ENCODE results near the gene RASSF5.
A peak's percentile ranks its signal among the peaks of the same experiment; 100 is the strongest.
"Not testable (repeated sequence)": the region's sequence is repeated elsewhere in the genome, so short reads cannot be mapped to it uniquely, and the experiment has no call there.

Gene RASSF5

GRCh38 chr1:206476591-206476990, 30.7 kb upstream of the RASSF5 start:
- DNase-seq (ENCODE audit: low read depth, low spot score): no peak

DNA sequence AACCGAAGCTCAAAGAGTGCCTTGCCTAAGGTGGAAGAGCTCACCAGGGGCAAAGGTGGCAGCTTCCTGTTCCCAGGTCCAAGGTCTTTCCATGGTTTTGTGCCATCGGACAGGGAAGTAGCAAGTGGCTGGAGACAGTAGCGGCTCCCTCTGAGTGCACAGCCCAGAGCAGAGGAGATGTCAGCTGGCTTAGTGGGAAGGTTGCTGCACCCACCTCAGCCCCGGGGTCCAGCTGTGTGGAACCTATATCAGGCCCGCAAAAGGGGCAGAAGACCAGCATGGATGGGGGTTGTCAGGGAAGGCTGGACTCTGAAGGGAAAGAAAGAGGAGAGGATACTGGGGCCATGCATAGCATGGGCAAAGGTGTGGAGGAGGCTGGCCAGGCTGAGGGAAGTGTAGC, 30.2 kb upstream of the RASSF5 start:
- no peak for DNase-seq (ENCODE audit: low read depth, low spot score)

GRCh38 chr1:206477581-206478380, 29.6 kb upstream of the RASSF5 start:
- DNase-seq (ENCODE audit: low read depth, low spot score): no peak

DNA sequence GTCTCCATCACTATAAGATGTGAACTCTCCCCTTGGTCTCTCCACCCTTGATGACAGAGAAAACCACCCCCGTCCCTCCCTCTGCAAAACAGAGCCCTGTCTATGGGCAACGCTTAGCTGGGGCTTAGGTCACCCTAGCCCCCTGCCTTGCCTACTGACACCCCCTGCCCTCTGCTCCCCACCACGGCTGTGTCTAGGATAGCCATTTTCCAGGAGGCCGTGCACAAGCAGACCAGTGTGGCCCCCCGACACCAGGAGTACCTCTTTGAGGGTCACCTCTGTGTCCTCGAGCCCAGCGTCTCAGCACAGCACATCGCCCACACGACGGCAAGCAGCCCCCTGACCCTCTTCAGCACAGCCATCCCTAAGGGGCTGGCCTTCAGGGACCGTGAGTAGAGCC, 28.6 kb upstream of the RASSF5 start:
- DNase-seq (ENCODE audit: low read depth, low spot score): no peak

DNA sequence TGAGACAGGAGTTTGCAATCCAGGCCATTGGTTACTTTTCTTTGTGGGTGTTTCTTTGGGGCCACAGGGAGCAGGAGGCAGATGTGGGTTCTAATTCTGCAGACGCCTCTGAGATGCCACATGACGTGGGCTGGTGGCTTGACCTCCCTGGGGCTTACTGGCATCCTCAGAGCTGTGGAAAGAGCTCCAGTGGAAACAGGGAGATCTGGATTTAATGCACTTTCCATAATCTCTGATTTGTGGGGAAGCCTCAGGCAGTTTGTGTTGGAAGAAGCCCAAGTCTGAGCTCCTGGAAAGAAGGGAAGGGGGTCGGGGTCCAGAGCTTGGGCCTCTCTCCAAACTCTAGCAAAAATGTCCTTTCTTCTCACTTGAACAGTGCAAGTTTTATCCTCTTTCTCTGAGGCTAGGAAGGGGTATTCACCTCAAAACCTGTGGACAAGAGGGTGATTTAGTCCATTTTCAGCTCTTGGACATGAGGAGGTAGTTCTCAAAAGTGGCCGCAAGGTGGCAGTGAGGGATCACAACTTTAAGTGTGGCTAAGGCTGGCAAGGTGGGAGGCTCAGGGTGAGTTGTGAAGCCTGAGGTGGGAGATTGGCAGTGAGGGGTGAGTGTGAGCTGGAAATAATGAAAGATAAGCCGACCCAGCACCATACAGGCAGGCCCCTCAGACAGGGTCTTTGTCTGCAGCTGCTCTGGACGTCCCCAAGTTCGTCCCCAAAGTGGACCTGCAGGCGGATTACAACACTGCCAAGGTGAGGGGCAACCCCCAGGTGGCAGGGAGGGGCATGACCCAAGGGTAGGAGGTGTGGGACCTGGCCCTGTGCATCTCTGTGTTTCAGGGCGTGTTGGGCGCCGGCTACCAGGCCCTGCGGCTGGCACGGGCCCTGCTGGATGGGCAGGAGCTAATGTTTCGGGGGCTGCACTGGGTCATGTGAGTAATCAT, 27.9 kb upstream of the RASSF5 start:
- peak; percentile 73 for DNase-seq (ENCODE audit: low read depth, low spot score)

DNA sequence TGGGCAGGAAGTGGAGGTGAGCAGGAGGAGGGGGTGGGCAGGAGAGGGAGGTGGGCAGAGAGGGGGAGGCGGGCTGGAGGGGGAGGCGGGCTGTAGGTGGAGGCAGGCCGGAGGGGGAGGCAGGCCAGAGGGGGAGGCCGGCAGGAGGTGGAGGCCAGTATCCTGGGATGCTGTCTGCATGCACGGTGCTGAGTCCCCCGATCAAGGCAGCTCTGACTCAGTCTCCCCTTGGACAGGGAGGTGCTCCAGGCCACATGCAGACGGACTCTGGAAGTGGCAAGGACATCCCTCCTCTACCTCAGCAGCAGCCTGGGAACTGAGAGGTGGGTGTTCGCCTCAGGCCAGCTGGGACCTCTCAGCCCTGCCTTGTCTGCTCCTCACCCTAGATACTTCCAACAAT, 27.1 kb upstream of the RASSF5 start:
- DNase-seq (ENCODE audit: low read depth, low spot score): no peak

- no peak for DNase-seq (ENCODE audit: low read depth, low spot score)
These were observed 24.7 kb upstream of the RASSF5 start for GRCh38 chr1:206482611-206483010.

DNA sequence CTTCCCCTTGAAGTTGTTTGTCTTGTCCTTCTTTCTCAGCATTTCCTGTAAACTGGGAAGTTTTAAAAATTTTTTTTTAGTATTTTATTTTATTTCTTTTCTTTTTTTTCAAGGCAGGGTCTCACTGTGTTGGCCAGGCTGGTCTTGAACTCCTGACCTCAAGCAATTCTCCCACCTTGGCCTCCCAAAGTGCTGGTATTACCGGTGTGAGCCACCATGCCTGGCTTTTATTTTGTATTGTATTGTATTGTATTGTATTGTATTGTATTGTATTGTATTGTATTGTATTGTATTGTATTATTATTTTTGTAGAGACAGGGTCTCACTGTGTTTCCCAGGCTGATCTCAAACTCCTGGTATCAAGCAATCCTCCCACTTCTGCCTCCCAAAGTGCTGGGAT, 23.5 kb upstream of the RASSF5 start:
- DNase-seq (ENCODE audit: low read depth, low spot score): not testable (repeated sequence)

GRCh38 chr1:206484901-206485300, 22.4 kb upstream of the RASSF5 start:
- no peak for DNase-seq (ENCODE audit: low read depth, low spot score)

DNA sequence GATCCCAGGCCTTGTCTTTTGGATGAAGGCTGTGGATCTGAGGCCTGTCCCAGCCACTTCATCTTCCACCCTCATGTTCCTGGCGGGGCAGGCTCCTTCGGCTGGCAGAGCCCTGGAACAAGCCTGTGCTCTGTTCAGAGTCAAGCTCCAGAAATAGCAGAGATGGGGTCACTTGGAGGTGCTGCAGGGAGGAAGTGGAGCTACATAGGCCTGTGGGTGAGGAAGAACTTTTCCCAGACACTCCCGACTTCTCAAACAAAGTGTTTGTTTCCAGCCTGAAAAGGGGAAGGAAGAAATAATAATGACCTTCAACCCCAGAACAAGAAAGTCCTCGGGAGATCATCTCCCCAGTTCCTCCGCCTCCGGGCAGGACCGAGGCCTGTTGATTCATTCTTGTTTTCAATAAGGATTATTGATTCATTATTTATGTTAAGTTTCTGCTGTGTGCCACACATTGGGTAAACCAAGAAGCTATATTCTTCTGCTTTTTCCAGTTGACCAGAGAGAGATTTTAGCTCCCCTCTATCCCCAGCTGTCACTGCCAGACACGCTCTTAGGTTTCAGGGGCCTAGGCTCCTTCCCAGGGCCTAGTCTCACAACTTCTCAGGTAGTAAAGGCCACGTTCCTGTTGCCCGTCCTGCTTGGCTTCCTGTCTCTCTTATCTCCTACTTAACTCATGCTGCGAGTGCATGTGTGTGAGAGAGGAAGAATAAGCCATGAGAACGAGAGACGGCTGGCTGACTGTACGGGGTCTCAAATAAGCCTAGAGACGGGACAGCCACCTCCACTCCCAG, 20.1 kb upstream of the RASSF5 start:
- no peak for DNase-seq (ENCODE audit: low read depth, low spot score)

GRCh38 chr1:206487970-206488369, 19.4 kb upstream of the RASSF5 start:
- no peak for DNase-seq (ENCODE audit: low read depth, low spot score)

GRCh38 chr1:206488466-206488865, 18.9 kb upstream of the RASSF5 start:
- DNase-seq (ENCODE audit: low read depth, low spot score): no peak

- DNase-seq (ENCODE audit: low read depth, low spot score): peak; percentile 86
These were observed 17.2 kb upstream of the RASSF5 start for GRCh38 chr1:206489980-206490770.

DNA sequence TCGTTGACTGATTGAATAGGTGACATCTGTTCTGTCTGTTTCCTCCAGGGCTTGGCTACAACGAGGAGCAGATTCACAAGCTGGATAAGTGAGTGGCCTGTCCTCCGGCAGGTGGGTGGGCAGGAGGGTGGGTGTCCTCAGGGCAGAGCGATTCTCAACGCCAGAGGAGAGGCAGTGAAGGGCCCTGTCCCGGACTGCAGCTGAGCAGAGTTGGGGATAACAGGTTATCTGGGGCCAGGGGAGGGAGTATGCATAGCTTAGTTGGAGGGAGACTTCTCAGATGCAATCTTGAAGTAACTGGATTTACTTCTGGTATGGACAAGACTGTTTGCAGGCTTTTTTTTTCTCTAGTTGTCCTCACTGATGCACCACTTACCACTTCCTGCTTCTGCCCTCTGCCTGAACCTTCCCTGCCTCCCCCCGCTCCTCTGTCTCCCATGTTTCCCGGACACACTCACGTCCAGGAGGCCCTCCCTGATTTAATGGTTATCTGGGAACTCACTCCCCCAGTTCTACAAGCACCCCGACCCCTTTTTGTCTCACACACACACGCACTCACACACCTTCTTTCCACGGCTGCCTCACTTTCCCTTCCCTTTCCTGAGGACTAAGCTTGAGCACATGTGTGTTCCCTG, 16.4 kb upstream of the RASSF5 start:
- no peak for DNase-seq (ENCODE audit: low read depth, low spot score)

DNA sequence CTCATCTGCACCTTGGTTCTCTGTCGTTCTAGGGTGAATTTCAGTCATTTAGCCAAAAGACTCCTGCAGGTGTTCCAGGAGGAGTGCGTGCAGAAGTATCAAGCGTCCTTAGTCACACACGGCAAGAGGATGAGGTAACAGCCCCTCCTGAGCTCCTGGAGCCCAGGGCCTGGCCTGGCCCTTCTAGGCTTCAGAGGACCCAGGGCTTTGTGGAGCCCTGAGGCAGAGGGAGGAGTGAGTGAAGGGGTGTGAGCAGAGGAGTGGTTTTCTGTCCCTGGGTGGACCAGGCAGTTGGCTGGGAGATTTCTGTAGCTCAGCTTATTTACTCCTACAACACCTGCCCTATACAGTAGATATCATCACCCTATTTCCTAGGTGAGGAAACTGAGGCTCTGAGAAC, 15.7 kb upstream of the RASSF5 start:
- no peak for DNase-seq (ENCODE audit: low read depth, low spot score)

GRCh38 chr1:206492589-206492988, 14.7 kb upstream of the RASSF5 start:
- DNase-seq (ENCODE audit: low read depth, low spot score): no peak

DNA sequence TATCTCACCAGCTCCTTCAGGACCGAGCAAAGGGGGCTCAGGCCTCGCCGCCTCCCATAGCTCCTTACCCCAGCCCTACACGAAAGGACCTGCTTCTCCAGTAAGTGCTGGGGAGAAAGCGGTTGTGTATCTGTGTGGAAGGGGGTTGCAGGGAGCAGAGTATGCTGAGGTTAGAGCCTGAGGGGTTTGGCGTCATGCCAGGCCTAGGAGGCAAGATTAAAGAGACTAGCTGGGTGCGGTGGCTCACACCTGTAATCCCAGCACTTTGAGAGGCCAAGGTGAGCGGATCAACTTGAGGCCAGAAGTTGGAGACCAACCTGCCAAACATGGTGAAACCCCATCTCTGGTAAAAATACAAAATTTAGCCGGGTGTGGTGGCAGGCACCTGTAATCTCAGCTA, 14.1 kb upstream of the RASSF5 start:
- no peak for DNase-seq (ENCODE audit: low read depth, low spot score)

- no peak for DNase-seq (ENCODE audit: low read depth, low spot score)
These were observed 12.3 kb upstream of the RASSF5 start for GRCh38 chr1:206495011-206495461.

DNA sequence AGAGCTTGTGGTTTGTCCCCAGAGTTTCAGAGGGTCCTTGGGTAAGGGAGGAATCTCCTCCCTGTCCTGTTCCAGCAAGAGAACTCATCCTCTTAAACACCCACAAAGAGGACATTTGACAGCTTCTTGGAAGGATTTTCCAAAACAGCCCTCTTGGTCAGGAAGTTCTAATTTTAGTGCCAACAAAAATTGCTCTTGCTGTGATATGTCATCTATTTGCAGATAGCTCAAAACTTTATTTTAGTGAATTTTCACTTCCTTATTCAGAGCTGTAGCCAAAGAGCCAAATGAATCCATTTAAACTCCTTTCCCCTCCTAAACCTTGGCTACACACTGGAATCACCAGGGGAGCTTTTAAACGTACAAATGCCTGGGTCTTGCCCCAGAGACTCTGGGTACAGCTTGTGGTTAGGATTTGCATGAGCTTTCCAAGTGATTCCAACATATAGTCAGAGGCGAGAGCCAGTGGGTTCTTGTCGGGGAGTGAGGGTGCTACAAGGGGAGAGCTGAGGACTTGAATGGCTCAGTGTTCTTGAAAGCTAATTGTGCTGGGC, 11.8 kb upstream of the RASSF5 start:
- DNase-seq (ENCODE audit: low read depth, low spot score): no peak

DNA sequence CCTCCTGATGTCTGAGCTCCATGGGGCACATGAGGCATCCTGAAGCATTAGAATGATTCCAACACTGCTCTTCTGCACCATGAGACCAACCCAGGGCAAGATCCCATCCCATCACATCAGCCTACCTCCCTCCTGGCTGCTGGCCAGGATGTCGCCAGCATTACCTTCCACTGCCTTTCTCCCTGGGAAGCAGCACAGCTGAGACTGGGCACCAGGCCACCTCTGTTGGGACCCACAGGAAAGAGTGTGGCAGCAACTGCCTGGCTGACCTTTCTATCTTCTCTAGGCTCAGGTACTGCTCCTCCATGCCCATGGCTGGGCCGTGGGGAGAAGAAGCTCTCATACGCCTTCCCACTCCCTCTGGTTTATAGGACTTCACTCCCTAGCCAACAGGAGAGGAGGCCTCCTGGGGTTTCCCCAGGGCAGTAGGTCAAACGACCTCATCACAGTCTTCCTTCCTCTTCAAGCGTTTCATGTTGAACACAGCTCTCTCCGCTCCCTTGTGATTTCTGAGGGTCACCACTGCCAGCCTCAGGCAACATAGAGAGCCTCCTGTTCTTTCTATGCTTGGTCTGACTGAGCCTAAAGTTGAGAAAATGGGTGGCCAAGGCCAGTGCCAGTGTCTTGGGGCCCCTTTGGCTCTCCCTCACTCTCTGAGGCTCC, 11.1 kb upstream of the RASSF5 start:
- no peak for DNase-seq (ENCODE audit: low read depth, low spot score)
